Fibroblast of lung (primary cell): Measurements from ENCODE around the gene USH1G.

ENCODE experiments used
- CTCF ChIP-seq, 2 donors: IDR thresholded peaks in 1 of 2; conservative IDR thresholded peaks in 1 of 2; 1 replicate in 1 of 2; 2 replicates in 1 of 2; pipeline ENCODE4 v1.5.1; 2011 to 2012; ENCODE audit warnings: low read length in 2 of 2, control low read depth in 1 of 2, inconsistent platforms in 1 of 2, low read depth in 1 of 2, mild to moderate bottlenecking in 1 of 2
- EZH2 ChIP-seq: IDR thresholded peaks from 2 replicates; pipeline ENCODE4 v1.5.1; 2012; ENCODE audit warnings: low read length, control low read depth, mild to moderate bottlenecking; ENCODE audit errors: missing control alignments

DNA sequence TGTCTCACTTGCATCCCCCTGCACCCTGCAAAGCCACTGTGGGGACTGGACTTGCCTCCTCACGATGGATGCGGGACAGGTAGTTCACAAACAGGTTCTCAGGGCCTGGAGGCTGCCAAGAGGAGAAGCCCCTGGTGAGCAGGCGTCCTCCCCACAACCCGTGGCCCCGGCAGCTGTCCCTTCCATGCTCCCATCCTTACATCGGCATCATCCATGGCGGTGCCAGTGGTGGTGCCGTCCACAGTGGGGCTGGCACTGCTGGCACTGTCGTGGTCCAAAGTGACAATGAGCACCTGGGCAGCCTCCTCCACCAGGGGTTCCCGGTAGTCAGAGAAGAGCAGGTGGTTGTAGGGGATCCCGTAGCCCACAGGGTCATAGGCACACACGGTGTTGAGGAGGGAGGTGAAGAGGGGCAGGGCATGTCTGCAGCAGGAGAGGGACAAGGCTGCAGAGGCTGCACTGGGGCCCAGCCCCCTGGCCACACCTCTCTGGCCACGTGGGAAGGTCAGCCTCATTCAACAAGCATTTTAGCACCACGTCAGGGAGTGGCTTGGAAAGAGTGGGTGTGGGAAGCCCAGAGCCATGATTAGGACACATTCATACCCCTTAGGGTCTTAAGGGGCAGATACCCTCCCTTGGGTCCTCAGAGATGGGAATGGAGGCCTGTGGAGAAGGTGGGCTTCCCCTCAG lies 36.9 kb upstream of the USH1G start:
- TF ChIP-seq CTCF (conservative IDR thresholded peaks at IDR 0.05 in 1 of 2, IDR thresholded peaks at IDR 0.05 in 1 of 2; ENCODE audit: low read depth in 1 of 2, low read length in 2 of 2) (no peak), EZH2 (no peak)
